Panc1 (cell line): ENCODE results near the gene PRPS1L1.

Experiments
- POLR2AphosphoS5 ChIP-seq: IDR thresholded peaks from 2 replicates; pipeline ENCODE4 v1.6.1; 2012; ENCODE audit warnings: mild to moderate bottlenecking, low read depth, low read length, moderate library complexity
- SIN3A ChIP-seq: IDR thresholded peaks from 2 replicates; pipeline ENCODE4 v1.6.1; 2012; ENCODE audit warnings: low read depth, mild to moderate bottlenecking, low read length, moderate library complexity, borderline replicate concordance; ENCODE audit not compliant: insufficient read depth
- TF ChIP-seq, protein P1 (sequence below): fragments of 450-650 bp; IDR thresholded peaks from 2 replicates; pipeline ENCODE4 v1.5.1; 2017; ENCODE audit warnings: mild to moderate bottlenecking
- TF ChIP-seq, protein P2 (sequence below), 2 experiments: IDR thresholded peaks; 2 replicates each; pipeline ENCODE4 v1.6.1; 2011 to 2012; ENCODE audit warnings: low read depth in 2 of 2, control low read depth in 1 of 2, low read length in 1 of 2, mild to moderate bottlenecking in 1 of 2, moderate library complexity in 1 of 2; ENCODE audit not compliant: insufficient read depth in 1 of 2

DNA sequence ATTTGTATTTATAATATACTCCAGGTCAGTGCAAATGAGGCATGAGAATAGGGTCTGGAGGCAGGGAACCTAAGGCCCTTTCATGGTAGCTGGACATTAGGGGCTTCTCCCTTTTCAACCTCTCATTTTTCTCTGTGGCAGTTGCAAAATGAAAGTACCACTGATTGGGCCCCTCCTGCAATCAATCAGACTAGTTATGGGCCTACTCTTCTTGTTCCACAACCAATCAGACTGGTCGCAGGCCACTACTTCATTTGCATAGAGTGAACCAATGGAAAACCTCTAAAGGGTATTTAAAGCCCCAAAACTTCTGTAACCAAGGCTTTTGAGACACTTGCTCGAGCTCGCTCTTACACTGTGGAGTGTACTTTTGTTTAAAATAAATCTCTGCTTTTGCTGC lies 10.0 kb upstream of the PRPS1L1 start:
- TF ChIP-seq, protein P1, sequence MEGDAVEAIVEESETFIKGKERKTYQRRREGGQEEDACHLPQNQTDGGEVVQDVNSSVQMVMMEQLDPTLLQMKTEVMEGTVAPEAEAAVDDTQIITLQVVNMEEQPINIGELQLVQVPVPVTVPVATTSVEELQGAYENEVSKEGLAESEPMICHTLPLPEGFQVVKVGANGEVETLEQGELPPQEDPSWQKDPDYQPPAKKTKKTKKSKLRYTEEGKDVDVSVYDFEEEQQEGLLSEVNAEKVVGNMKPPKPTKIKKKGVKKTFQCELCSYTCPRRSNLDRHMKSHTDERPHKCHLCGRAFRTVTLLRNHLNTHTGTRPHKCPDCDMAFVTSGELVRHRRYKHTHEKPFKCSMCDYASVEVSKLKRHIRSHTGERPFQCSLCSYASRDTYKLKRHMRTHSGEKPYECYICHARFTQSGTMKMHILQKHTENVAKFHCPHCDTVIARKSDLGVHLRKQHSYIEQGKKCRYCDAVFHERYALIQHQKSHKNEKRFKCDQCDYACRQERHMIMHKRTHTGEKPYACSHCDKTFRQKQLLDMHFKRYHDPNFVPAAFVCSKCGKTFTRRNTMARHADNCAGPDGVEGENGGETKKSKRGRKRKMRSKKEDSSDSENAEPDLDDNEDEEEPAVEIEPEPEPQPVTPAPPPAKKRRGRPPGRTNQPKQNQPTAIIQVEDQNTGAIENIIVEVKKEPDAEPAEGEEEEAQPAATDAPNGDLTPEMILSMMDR, result no peak
- TF ChIP-seq, protein P2, sequence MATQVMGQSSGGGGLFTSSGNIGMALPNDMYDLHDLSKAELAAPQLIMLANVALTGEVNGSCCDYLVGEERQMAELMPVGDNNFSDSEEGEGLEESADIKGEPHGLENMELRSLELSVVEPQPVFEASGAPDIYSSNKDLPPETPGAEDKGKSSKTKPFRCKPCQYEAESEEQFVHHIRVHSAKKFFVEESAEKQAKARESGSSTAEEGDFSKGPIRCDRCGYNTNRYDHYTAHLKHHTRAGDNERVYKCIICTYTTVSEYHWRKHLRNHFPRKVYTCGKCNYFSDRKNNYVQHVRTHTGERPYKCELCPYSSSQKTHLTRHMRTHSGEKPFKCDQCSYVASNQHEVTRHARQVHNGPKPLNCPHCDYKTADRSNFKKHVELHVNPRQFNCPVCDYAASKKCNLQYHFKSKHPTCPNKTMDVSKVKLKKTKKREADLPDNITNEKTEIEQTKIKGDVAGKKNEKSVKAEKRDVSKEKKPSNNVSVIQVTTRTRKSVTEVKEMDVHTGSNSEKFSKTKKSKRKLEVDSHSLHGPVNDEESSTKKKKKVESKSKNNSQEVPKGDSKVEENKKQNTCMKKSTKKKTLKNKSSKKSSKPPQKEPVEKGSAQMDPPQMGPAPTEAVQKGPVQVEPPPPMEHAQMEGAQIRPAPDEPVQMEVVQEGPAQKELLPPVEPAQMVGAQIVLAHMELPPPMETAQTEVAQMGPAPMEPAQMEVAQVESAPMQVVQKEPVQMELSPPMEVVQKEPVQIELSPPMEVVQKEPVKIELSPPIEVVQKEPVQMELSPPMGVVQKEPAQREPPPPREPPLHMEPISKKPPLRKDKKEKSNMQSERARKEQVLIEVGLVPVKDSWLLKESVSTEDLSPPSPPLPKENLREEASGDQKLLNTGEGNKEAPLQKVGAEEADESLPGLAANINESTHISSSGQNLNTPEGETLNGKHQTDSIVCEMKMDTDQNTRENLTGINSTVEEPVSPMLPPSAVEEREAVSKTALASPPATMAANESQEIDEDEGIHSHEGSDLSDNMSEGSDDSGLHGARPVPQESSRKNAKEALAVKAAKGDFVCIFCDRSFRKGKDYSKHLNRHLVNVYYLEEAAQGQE (IDR thresholded peaks at IDR 0.05; ENCODE audit: insufficient read depth in 1 of 2, low read depth in 2 of 2, low read length in 1 of 2), result no peak
- TF ChIP-seq POLR2AphosphoS5 (no peak), SIN3A (no peak)
